22Rv1 (cell line): ENCODE data around the gene SLC4A2.

Experiments used
- CTCF ChIP-seq: fragments of 450-650 bp; IDR thresholded peaks from 2 replicates; pipeline ENCODE4 v1.5.1; 2017; ENCODE audit warnings: mild to moderate bottlenecking
- ZFX ChIP-seq: fragments of 450-650 bp; IDR thresholded peaks from 2 replicates; pipeline ENCODE4 v1.6.1; 2017; ENCODE audit warnings: antibody characterized with exemption, borderline replicate concordance

DNA sequence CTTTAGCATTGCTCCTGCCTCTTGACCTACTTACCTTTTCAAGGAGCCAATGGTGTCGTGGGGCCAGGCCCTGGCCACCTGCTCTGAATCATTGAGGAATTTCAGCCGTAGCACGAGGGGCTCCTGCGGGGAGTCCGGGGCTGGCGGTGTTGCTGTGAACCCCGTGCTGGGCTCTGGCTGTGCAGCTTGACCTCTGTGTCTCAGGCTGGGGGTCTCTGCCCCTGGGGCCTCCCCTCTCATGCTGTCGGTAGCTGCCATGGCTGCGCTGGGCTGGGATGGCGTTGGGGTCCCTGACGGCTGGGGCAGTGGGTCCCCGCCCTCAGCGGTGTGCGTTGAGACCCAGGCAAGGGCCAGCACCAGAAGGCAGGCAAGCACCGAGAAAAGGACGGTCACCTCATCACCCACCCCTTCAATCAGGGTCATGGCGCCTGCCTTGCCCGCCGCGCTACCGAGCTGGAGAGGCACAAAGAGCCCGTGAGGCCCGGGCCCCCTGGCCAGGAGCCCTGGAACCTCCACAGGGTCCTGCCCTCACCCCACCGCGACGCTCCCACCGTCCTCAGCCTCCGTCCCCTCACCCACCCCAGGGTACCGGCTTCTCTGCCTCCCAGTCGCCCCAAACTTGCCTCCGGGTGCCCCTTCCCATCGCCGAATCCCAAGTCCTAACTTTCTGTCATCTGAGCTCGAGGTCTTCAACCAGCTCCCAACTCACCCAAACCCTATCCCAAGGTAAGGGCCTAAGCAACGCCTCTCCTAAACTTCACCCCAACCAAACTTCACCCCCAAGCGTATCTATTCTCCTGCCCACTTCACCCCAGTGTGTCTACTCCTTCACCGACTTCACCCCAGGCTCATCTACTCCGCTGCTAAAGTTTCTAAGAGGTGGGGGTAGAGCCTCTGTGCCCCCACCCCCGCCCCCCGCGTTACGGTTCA is 23.0 kb downstream of the SLC4A2 start:
- TF ChIP-seq CTCF, result no peak
- no peak for TF ChIP-seq ZFX
